HG02852 (cell line): Measurements from ENCODE around the gene GPT2.

Source experiments
- ATAC-seq: cut with Tn5 transposase; IDR thresholded peaks from one replicate; pipeline ENCODE4 v1.9.1; 2021; ENCODE audit warnings: mild to moderate bottlenecking, moderate library complexity; ENCODE audit not compliant: unreplicated experiment

Gene GPT2

DNA sequence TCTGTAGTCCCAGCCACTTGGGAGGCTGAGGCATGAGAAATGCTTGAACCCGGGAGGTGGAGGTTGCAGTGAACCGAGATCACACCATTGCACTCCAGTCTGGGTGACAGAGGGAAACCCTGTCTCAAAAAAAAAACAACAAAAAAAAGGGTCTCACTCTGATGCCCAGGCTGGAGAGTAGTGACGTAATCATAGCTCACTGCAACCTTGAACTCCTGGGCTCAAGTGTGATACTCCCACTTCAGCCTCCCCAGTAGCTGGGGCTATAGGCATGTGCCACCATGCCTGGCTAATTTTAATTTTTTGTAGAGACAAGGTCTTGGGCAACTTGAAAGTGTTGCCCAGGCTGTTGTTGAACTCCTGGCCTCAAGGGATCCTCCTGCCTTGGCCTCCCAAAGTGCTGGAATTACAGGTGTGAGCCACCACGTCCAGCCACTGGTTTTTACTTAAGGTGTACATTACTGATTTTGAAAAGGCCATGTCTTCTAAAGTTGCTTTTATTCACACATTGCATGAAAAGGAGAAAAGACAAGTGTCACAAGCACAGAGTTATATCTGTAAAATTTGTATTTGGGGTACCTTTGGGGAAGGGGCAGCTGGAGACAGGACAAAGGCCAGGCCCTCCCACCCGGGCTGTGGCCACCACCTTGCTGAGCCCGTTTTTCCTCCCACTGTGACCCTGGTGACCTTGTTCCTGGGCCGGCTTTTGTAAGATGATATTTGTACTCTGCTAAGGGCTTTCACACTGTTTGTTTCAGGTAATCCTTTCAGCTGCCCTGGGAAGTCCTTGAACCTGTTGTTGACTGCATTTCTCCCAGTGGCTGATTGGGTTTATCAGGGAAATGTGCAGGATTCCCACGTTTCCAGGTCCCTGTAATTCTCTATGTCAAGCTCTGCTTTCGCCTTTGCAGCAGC is 11.5 kb downstream of the GPT2 start:
- ATAC-seq, result no peak

DNA sequence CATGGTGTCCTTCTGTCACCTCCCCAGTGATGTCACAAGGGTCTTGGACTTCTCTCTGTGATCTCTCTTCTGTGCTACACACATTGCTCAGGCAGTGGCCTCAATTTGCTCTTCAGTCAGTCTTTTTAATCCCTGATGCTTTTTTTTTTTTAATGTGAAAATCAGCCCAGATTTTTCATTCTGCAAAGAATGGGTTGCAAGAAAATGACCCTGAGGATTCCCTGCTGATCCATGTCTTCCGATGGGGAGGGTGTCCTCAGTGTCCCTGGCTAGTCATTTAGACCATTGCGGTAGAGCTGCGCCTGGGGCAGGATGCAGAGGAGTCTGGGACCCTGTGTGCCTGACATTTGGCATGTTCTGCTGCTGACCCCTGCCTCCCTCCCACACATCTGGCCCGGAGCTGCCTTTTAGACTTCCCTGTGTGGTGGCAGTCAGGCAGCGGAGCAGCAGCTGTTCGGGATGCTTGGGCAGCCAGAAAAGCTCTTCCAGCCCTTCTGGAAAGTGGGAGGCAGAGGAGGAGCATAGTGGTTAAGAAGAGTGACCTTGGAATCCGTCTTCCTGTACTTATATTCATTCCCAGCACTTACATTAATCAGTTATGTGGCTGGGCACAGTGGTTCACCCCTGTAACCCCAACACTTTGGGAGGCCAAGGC is 12.3 kb downstream of the GPT2 start:
- ATAC-seq, result no peak

DNA sequence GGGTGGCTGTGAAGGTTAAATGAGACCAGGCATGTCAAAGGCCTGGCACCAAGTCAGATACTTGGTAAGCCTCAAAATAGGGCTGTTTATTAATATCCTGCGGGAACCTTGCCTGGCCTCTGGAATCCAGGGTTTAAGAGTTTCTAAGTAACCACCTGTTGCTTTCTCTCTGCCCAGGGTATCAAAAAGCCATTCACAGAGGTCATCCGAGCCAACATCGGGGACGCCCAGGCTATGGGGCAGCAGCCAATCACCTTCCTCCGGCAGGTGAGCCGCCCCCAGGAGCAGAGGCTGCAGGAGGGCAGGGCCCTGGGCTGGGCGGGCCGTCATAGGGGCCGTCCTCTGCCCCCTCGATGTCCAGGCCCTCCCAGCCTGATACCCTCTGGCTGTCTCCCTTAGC is 13.3 kb downstream of the GPT2 start:
- no peak for ATAC-seq

DNA sequence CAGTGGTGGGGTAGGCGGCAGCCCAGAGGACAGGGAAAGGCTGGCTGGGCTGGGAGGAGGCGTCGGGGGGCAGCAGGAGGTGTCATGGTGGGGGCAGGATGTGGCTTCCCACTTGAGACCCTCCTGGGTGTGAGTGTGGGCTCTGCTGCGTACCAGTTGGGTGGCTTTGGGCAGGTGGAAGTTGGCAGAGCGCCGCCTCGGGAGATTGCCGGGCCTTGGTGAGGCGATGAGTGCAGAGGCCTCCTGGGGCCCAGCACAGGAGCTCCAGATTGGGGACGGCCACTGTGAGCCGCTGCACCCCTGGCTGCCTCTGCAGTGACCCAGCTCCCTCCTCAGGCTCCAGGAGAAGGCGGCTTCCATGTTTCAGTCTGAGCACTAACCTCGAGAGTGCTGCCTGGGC is 13.8 kb downstream of the GPT2 start:
- ATAC-seq, result no peak

DNA sequence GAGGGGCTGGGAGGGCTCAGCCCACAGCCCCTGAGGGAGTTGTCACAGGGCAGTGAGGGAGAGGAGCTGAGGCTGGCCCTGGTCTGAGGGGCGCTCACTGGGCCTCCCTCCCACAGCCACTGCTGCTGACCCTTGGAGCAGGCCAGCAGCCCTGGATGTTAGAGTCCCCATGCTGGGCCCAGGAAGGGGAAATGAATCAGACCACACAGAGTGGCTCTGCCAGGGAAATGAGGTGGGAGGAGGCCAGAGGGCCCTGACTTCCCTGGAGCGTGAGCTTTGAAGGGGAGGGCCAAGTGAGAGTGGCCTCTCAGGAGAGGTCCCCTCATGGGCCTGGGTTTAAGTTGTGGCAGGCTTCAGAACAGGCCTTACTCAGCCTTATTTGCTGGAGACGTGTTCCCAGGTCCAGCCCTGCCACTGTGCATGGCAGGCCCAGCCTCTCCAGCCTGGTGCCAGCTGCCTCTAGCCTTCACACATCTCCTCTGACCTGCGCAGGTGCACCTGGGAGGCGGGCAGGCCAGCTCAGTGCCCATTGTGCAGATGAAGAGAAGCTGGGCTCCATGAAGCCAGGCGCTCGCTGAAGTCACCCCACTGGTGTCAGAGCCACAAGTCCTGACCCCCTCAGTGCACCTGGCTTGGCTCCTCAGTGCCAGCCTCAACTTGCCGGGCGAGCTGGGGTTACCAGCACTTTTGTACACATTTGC is 15.4 kb downstream of the GPT2 start:
- no peak for ATAC-seq

DNA sequence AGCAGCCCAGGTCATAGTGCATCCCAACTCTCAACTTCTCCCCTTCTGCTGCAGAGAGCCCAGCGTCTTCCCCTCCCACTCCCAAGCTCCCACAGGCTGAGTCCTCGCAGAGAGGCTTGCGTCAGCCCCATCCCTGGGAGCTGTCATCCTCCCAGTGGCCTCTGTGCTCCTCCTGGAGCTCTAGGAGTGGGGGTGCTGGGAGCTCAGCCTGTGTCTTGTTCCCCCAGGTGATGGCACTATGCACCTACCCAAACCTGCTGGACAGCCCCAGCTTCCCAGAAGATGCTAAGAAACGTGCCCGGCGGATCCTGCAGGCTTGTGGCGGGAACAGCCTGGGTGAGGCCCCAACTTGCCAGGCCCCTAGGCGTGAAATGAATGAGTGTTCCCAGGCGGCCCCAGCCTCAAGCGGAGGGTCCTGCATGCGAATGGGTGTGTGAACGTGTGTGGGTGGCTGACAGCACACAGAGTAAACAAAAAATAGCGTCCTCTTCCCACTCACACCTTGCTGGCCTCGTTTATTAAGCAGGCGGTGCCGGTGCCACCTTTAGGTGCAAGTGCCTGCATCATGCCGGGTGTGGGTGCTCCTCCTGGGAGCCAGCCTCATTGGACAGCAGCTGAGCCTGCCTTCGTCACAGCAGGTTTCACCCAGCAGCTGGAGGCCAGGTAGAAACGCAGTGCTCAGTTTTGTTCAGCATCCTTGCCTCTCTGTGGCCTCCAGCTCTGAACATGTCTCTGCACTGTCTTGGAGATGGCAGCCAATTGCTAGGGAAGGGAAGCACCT is 16.5 kb downstream of the GPT2 start:
- ATAC-seq, result no peak

DNA sequence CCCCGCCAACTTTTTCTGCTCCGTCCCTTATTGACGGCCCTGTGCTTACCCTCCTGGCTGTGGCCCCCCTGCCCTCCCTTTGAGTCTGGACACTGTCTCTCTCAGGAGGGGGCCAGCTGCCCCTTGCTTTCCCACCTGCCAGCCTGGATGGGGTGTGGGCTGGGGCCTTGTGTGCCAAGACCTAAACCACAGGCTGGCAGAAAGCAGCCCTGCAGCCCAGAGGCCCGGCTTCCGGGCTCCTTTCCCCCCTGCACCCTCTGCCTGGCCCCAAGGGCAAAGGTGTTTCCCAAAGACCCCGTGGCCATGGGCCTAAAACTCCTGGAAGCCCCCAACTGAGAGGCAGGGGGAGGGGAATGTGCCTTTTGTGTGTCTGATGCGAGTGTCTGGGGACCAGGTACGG is 17.5 kb downstream of the GPT2 start:
- ATAC-seq, result no peak

DNA sequence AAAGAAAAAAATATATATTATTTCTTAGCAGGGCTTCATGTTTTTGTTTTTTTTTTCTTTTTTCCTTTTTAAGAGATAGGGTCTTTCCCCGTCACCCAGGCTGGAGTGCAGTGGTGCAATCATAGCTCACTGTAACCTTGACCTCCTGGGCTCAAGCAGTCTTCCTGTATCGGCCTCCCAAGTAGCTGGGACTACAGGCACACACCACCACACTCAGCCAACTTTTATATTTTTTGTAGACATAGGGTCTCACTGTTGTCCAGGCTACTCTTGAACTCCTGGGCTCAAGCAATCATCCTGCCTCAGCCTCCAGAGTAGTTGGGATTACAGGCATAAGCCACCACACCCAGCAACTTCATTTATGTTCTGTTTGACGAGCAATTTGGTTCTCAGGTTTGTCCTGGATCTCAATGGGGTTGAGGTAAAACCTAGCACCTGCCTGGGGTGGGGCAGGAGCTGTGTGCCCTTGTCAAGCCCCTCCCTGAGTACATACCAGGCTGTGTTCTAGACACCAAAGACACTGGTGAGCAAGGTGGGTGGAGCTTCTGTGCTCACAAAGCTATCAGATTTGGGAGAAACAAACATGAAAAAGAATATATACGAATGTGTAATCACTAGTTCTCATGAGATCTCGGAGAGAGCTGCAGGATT is 19.2 kb downstream of the GPT2 start:
- ATAC-seq, result no peak

DNA sequence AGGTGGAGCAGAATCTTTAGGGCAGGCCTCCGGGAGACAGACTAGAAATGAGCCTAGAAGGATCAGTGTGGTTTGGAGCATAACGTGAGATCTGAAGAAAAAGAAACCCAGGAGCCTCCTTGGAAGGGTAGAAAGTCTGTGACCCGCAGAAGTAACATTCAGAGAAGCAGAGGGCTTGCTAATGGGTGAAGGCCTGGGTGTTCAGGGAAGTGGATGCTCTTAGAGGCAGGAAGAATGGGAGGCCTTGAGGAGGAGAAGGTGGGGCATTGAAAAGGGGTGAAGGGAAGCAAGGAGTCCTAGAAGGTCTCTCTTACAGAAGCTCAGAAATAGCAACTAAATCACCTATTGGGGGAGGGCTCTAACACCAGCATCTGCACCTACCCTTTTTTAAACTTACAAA is 20.3 kb downstream of the GPT2 start:
- ATAC-seq, result no peak

DNA sequence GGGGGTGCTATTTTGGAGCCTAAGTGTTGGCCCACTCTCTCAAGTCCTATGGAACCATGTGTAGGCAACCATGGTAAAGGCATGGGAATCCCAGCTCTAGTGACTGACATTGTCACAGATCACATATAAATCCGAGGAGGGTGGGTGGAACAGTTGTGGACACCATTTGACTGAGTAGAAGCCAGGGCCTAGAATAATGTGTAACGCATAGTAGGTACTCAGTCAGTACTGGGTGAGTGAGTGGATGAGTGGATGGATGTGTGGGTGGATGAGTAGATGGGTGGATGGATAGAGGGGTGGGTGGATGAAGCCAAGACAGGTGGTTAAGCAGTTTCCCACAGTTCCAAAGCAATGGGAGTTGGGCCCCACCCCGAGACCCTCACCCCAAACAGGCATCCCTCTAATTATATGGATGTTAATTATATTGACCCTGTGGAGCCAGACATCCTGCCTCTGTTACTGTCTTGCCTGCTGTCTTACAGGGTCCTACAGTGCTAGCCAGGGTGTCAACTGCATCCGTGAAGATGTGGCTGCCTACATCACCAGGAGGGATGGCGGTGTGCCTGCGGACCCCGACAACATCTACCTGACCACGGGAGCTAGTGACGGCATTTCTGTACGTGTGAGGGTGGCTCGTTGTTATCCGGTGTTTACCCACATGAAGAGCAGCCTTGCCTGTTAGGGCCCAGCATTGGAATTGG is 22.3 kb downstream of the GPT2 start:
- no peak for ATAC-seq

DNA sequence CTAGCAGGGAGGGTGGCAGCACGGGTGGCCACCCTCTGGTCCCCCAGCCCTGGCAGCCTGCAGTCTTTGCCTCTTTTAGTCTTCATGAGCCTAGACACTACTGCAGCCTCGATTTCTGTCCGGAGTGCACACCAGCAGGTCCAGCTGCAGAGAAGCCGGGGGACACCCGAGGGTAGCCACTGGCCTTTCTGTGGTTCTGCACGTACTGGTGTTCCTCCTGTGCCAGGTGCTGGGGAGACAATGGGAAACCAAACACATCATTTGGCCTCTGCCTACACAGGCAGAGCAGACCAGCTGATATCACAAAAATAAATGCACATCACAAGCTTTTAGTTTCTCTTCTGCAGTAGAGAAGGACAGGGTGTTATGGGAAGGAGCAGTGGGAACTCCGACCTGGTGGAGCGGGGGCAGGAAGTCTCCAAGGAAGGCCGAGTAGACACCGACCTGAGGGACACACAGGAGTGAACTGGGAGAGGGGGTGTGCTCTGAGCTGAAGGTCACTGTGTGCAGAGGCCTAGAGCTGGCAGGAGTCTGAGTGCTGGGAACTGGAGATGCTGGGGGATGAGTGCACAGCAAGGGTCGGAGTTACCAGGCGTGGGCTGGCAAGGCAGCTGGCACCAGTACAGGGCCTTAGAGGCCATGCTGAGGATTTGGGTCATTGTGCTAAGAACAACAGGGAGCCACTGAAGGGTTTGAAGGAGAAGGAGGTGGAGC is 23.1 kb downstream of the GPT2 start:
- no peak for ATAC-seq

DNA sequence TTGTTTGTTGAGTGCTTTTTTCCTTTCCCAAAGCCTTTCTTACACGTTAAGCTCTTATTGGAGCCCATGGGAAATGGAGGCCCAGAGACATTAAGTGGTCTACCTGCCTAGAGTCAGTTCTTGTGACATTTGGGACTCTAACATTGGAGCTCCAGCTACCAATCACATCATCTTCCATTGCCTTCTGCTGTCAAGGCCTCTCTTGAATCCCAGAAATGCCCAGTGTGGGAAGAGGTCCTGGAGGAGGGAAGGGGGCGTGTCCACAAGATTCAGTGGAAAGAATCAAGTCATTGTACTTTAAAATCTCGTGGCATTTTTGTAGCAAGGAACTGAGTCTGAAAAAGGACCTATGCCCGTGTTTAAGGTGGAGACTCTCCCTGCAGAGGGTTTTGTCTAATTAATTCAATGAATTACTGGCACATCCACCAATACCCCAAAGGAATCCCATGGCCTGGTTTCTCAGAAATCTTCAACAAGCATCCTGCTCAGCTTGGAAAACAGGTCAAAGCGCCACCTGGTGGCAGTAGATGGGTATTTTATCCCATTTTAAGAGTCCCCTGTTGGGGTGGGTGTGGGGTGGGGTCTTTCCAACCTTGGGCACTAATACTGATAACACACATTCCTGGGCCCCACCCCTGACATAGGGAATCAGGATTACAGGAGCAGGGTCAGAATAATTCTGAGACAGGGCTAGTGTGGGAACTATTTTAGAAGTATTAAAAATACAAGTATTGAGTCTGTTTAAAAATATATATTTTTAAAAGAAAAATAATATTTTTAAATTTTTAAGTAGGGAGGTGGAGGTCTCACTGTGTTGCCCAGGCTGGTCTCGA is 24.6 kb downstream of the GPT2 start:
- no peak for ATAC-seq

DNA sequence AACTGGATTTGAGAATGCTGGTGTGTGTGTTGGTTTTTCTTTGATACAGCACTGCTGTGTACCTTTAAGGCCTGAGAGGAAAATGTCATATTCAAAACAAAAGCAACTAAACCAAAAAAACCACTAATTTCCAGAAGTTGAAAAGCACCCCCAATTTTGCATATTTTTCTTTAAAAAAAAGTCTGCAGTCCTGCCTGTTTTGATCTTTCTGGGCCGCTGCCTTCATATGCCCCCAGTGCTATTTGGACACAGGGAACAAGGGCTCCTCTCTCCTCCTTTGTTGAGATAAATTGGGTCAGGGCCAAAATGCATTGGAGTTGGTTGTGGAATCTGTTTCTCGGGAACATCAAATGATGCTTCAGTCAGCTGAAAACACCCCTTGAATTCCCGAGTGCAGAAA is 26.9 kb downstream of the GPT2 start:
- ATAC-seq, result peak; percentile 73

DNA sequence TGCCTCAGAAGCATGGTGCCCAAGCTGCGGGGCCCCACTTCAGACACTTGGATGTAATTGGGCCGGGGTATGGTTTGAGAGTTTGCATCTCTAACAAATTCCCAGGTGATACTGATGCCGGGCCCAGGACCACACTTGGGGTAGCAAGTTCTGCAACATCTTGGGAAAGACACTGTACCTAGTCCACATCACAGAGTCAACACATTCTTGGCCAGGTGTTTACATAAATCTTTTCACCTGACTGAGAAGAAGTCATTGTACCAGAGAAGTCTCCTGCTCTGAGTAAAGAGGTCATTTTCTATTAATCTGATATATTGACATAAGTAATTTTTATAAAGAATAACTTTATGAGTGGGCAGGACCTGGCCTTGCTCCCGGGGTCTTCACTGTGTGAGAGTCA is 27.5 kb downstream of the GPT2 start:
- peak; percentile 12 for ATAC-seq

DNA sequence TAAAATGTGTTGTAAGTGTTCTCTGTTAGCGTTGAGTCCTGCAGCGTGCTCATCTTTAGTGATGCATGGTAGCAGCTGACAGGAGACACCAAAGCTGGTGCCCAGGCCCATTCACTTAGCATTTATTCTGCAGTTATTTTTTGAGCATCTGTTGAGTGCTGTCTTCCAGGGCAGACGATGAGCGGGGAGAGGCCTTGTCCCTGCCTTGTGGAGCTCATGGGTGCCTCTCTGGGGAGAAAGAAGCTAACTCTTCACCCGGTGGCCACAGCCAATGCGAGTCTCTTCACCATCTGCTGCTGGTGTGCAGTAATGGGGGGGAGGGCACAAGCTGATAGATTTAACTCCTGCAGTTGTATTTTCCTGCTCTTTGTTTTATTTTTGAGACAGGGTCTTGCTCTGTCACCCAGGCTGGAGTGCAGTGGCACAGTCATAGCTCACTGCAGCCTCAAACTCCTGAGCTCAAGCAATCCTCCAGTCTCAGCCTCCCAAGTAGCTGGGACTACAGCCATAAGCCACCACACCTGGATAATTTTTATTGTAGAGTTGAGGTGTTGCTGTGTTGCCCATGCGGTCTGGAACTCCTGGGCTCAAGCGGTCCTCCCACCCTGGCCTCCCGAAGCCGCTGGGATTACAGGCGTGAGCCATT is 30.5 kb downstream of the GPT2 start:
- ATAC-seq, result no peak

DNA sequence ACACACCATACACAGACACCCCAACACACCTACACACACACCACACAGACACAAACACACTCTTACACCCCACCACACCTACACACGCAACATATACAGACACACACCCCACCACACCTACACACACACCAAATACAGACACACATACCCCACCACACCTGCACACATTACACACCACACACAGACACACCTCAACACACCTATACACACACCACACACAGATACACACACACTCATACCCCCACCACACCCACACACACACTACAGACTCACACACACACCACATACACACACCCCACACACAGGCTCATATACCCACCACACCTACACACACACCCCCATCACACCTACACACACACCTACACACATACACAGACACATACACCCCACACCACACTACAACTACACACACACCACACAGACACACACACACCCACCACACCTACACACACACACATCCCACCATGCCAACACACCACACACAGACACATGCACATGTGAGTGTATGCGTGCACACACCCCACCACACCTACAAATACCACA is 31.4 kb downstream of the GPT2 start:
- ATAC-seq, result no peak

DNA sequence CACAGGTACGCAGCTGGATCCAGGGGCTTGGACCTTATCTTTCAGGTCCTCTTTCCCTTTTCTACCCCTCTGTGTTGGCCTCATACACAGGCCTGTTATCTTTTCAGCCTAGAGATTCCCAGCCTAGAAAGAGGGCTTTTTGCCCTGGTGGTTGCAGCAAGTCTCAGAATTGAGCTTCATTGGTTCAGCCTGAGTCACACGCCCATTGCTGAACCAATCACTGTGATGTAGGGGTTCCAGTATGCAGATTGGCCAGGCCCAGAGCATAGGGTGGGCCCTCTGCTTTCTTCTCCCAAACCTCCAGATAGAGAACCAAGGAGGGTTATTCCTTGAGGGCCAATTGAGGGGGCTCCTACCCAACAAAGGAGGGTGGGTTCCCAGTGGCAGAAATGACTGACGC is 32.8 kb downstream of the GPT2 start:
- ATAC-seq, result no peak

DNA sequence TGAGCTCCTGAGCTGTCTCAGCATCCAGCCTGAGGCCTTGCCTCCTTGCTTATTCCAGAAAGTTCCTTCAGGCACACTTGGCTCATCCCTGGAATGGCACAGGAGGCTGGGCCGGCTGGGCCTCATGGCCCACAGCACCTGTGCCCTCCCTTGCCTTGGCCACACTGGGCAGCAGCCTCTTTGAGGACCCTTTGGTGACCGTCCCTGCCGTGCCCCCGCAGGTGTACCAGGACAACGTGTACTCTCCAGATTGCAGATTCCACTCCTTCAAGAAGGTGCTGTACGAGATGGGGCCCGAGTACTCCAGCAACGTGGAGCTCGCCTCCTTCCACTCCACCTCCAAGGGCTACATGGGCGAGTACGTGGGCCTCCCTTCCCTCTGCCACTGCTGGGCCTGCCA is 34.2 kb downstream of the GPT2 start:
- ATAC-seq, result no peak
